ENCODE results near the gene PFDN4. TPM values are rescaled to one million over a fixed set of nuclear protein-coding genes. Genes with fewer than 3 reads are reported as not detected.

The PFDN4 gene
- total and polyA plus RNA-seq, 12 donors = 21.9 to 56.3 (median 30.7) TPM

DNA sequence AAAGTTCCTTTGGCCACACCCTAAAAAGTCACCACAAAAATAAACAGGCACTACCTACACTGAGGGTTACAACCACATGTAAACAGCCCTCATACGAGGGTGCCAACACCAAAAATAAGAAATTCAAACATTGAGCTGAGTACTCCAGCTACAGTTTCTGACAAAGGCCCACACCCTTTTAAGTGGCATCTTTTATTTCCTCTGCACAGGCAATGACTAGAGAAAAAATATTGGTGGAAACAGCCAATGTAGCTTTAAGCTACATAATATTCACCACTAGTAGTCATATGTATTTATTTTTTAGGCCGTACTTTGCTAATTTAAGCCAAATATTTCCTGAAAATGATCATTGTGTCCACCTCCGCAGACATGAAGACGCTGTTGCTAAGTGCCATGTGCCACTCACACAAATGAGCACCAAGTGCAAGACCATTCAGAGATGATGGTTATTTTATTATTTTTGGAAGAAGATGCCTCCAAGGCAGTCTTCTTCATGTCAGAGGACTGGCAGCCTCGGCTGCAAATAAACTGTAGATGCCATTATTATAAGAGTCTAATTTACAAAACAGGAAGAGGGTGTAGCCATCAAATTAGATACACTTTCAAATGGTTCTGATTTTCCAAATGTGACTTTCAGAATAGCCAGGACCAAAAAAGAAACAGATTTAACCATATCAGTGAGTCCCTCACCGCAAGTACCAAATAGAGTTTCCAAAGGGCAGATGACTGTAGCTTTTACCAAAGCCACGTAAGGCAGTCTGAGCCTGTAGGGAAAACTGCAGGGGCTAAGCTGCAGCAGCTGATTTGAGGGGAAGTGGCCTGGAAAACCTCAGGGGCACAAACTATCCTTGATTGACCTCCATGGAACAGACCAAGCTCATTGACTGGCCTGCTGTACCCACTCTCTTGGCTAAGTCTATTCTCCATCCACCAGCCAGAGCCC lies 47.6 kb upstream of the PFDN4 start:
- no peaks in the 10 kb centered on the region for H3K36me3 ChIP-seq
- ATAC-seq (no peak), DNase-seq (no peak)
- H3K4me3 ChIP-seq = no peak overlapping the region
- H3K4me1 ChIP-seq = no peaks in the 10 kb centered on the region
- TF ChIP-seq, protein P1, sequence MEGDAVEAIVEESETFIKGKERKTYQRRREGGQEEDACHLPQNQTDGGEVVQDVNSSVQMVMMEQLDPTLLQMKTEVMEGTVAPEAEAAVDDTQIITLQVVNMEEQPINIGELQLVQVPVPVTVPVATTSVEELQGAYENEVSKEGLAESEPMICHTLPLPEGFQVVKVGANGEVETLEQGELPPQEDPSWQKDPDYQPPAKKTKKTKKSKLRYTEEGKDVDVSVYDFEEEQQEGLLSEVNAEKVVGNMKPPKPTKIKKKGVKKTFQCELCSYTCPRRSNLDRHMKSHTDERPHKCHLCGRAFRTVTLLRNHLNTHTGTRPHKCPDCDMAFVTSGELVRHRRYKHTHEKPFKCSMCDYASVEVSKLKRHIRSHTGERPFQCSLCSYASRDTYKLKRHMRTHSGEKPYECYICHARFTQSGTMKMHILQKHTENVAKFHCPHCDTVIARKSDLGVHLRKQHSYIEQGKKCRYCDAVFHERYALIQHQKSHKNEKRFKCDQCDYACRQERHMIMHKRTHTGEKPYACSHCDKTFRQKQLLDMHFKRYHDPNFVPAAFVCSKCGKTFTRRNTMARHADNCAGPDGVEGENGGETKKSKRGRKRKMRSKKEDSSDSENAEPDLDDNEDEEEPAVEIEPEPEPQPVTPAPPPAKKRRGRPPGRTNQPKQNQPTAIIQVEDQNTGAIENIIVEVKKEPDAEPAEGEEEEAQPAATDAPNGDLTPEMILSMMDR (IDR thresholded peaks at IDR 0.05) = no peak
- no peaks in the 10 kb centered on the region for H3K9me3 ChIP-seq
- WGBS, 2 donors = 76 to 77% methylated on average over 7 of the region's 7 CpGs
- H3K27me3 ChIP-seq = peaks cover 0 to 49% (median 34%) of the 10 kb centered on the region in 7 donors
- H3K27ac ChIP-seq = no peak overlapping the region
- intact Hi-C loops (cut with DNase I) = loop anchor here in 1 of 10 donors (5.0 kb wide), 1 partner anchor 1787 kb away; no protein-coding TSS in a partner anchor

DNA sequence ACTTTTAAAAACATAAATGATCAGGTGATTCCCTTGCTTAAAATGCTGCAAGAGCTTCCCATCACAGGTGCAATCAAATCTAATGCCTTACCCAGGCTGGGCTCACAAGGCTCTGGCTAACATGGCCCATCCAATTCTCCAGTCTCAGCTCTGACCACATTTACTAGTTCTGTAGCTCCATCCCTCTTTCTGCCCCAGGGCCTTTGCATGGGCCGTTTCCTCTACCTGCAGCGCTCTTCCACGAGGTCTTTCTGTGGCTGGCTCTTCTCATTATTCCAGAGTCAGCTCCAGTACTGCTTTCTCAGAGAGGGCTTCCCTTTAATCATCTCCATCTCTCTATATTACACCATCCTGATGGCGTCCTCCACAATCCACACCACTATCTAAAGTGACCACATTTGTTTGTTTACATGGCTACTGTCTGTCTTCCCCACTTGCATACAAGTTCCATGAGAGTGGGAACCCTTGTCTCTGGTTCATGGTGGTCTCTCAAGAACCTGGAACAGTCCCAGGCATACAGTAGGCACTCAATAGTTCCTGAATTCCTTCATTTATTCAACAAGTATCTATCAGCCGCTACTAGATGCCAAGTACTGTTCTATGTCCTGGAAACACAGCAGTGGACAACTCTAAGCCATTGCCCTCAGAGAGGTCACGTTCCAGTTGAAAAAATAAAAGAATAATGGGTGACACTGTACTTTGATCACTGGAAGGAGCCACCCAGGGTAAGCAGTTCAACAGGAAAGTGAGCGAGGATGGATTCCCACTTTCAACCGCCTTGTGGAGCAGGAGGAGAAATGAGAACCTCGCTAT lies 46.7 kb upstream of the PFDN4 start:
- no peak for DNase-seq
- H3K4me1 ChIP-seq = no peaks in the 10 kb centered on the region
- 87 to 88% methylated on average over 9 of the region's 9 CpGs for WGBS, 2 donors
- no peak for ATAC-seq
- H3K9me3 ChIP-seq = no peaks in the 10 kb centered on the region
- H3K4me3 ChIP-seq = no peak overlapping the region
- H3K36me3 ChIP-seq = no peaks in the 10 kb centered on the region
- H3K27ac ChIP-seq = no peak overlapping the region
- peaks cover 0 to 57% (median 36%) of the 10 kb centered on the region in 7 donors for H3K27me3 ChIP-seq
- intact Hi-C loops (cut with DNase I) = loop anchor here in 1 of 10 donors (5.0 kb wide), 1 partner anchor 1786 kb away; no protein-coding TSS in a partner anchor
- TF ChIP-seq, protein P1 (IDR thresholded peaks at IDR 0.05) = no peak

DNA sequence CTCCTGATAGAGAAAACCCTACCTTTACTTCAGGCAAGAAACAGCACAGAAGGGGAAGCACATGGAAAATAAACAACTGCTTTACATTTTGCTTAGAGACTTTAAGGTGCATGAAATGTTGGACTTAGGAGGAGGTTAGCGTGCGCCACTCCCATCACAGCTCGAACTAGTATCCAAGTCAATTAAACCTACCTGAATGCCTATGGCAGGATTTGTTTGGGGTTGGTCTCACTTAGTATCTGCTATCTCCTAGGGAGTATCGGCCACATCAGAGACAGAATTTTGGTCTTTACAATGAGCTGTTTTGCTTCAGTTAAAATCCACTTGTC lies 46.1 kb upstream of the PFDN4 start:
- intact Hi-C loops (cut with DNase I) = loop anchor here in 1 of 10 donors (5.0 kb wide), 1 partner anchor 1786 kb away; no protein-coding TSS in a partner anchor
- ATAC-seq = no peak
- Histone ChIP-seq H3K9me3 (no peaks in the 10 kb centered on the region), H3K27me3 (peaks cover 0 to 58% (median 39%) of the 10 kb centered on the region in 7 donors), H3K36me3 (no peaks in the 10 kb centered on the region), H3K4me1 (no peaks in the 10 kb centered on the region), H3K27ac (no peak overlapping the region), H3K4me3 (no peak overlapping the region)
- TF ChIP-seq, protein P1 (IDR thresholded peaks at IDR 0.05) = no peak
- no peak for DNase-seq
- 93 to 95% methylated on average over 4 of the region's 4 CpGs for WGBS, 2 donors

DNA sequence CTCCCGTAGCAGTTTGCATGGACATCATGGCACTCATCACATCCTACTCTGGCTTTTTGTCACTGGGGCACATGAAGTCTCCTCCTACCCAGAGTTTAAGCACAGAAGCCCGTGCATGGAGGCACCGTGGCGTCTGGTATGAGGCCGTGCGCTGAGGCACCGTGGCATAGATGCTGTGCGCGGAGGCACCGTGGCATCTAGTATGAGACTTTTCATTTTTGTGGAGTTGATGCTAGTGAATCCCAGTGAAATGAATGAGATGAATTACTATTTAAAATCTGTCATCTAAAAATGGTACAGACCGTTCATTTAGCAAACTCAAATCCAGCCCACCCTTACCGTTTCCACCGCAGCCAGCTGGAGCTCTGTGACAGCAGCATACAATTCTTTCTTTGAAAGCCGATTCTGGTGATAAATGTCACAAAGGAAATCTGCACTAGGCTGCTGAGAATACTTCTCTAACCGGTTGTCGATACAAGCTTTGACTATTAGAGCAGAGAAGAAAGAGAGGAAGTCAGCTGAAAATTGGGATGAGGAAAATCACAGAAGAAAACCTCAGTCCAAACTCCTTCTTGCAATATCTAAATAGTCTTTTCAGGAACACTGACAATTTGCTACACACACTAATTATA lies 45.4 kb upstream of the PFDN4 start:
- no peak overlapping the region for H3K4me3 ChIP-seq
- WGBS, 2 donors = 70 to 73% methylated on average over 16 of the region's 16 CpGs
- TF ChIP-seq, protein P1 (IDR thresholded peaks at IDR 0.05) = no peak
- no peaks in the 10 kb centered on the region for H3K9me3 ChIP-seq
- ATAC-seq (no peak), DNase-seq (no peak)
- H3K36me3 ChIP-seq = no peaks in the 10 kb centered on the region
- intact Hi-C loops (cut with DNase I) = loop anchor here in 1 of 10 donors (5.0 kb wide), 1 partner anchor 1785 kb away; no protein-coding TSS in a partner anchor
- no peaks in the 10 kb centered on the region for H3K4me1 ChIP-seq
- no peak overlapping the region for H3K27ac ChIP-seq
- H3K27me3 ChIP-seq = peaks cover 0 to 62% (median 45%) of the 10 kb centered on the region in 7 donors
